Measurements from ENCODE around the gene SACM1L.

DNA sequence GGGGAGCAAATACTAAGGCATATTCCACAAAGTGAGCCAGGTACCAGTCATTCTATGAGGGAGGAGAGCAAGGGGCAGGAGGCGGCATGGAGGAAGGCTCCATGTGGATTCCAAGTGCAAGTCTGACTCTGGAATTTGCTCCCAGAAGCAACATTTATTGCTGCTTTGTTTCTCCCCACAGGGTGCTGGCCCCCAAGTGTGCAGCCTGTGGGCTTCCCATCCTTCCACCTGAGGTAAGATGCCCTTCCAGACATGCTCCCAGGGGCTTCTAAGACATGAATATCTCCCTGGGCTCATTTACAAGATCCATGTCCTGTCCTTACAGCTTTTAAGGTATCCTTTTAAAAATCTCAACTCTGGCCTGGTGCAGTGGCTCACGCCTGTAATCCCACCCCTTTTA lies 15.9 kb upstream of the SACM1L start:
- no peak for TF ChIP-seq SP1 (IDR thresholded peaks at IDR 0.05)
- TF ChIP-seq SP1 (CRISPR knock-in tag; IDR thresholded peaks at IDR 0.05) = no peak
- TF ChIP-seq FOXA3 (CRISPR knock-in tag; IDR thresholded peaks at IDR 0.05) = no peak
- no peak for TF ChIP-seq SMARCC2 (IDR thresholded peaks at IDR 0.05)
- TF ChIP-seq HOXA7 (CRISPR knock-in tag; IDR thresholded peaks at IDR 0.05) = no peak
- no peak for TF ChIP-seq FOXJ3 (CRISPR knock-in tag; IDR thresholded peaks at IDR 0.05; ENCODE audit: borderline replicate concordance)
- no peak for TF ChIP-seq ATF7-NPFF (CRISPR knock-in tag; IDR thresholded peaks at IDR 0.05; ENCODE audit: low read depth)
- TF ChIP-seq CEBPB (IDR thresholded peaks at IDR 0.05; ENCODE audit: borderline replicate concordance, low read depth, low read length) = no peak
